Measurements from ENCODE around the gene ZNF219. TPM values are rescaled to one million over a fixed set of nuclear protein-coding genes. Genes with fewer than 3 reads are reported as not detected.
"Not testable (repeated sequence)": the region's sequence is repeated elsewhere in the genome, so short reads cannot be mapped to it uniquely, and the experiment has no call there.

Gene ZNF219
- total RNA-seq, 1 donor from 2014 or later = 49.4 TPM

DNA sequence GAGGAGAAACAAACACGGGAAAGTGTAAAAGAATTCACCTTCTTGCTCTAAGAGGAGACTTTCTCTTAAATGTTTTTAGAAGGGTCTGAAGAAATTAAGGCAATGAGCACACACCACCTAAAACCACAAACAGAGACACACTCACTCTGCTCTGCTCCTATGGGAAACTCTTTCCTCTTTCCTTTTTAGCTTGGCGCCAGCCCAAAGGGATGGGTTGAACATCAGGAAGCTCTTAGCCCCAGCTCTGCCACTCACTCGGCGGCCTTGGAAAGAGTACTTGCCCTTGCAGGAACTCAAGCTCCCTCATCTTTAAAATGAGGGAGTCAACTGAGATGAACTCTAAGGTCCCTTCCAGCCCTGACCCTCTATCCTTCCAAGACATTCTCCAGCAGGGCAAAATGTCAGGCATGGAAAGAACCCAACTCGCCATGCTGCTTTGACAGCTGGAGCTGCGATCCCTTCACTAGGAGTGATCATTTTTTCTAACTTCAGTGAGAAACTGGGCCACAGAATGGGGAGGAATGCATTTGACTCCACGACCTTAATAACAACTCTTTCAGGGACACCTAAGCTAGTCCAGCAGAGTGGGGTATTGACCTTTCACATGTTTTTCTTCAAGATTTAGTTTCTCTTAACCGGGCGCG is 41.8 kb downstream of the ZNF219 start:
- intact Hi-C loops (cut with DNase I) = no loop called here
- DNase-seq (ENCODE audit: missing footprints) (no peak), ATAC-seq (no peak)

DNA sequence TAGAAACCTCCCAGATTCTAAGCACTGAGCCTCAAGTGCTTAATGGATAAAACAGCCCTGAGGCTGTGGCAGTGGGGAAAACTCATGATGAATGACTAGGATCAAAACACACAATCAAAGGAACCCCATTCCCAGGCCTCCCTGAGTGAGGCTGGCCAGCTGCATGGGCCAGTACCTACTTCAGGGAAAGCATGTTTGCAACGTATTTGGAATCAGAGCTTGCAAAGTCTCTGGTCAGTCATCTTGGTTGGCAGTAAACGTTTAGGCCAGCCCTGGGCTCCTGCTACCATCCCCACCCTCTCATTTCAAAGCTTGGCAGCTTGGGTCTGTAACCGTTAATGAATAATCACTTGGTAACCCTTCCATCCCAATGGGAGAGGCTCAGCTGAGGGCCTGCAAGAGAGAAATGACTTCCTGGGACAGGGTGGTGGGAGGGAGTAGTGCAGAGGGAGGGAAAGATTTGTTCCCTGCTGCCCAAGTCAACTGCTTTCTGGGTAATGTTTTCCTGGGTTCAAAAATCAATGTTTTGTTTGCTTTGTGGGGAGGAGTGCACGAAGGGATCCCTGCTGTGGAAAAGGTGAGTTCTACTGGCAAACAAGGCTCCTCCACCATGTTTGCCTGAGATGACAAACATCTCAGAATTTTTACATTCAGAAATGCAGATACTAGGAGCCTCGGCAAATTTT is 42.9 kb downstream of the ZNF219 start:
- DNase-seq (ENCODE audit: missing footprints) (no peak), ATAC-seq (no peak)
- intact Hi-C loops (cut with DNase I) = no loop called here

DNA sequence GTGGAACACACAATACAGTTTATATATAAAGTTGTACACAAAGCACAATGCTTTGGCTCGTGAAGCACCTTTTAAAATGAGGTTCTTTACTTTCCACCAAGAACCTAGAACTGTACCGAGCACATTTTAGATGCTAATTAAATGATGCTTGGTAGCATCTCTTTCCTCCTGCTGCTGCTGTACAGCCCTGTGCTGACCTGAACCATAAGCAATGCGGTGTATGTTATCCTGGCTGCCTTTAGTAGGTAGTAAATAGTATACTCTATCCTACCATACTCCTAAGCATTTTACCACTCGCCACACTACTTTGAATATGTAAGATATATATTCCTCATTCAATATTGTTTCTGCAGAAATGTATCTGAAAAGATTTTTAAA is 43.7 kb downstream of the ZNF219 start:
- ATAC-seq = no peak
- intact Hi-C loops (cut with DNase I) = no loop called here
- DNase-seq (ENCODE audit: missing footprints) = no peak

DNA sequence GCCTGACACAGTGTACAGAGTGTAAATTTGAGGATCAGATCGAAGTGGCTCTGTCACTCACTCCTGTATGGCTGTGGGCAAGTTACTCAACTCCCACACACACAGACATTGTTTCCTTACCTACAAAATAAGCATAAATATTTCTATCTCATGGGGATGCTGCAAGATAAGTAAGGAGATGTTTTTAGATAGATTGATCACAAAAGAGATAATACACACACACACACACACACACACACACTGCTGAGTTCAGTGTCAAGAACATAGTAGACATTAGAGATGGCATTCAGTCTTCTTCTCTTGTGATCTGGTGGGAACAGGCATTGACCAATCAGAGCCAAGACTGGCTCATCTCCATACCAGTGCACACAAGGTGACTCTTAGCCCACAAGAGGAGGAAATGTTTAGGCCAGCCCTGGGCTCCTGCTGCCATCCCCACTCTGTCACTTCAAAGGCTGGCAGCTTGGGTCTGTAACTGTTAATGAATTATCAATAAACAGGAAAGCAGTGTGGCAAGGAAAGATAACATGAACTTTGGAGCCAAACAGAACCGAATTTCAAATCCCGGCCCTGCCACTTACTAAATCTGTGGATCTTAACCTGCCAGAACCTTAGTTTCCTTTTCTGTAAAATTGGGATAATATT is 44.2 kb downstream of the ZNF219 start:
- intact Hi-C loops (cut with DNase I) = no loop called here
- DNase-seq (ENCODE audit: missing footprints) = no peak
- no peak for ATAC-seq

DNA sequence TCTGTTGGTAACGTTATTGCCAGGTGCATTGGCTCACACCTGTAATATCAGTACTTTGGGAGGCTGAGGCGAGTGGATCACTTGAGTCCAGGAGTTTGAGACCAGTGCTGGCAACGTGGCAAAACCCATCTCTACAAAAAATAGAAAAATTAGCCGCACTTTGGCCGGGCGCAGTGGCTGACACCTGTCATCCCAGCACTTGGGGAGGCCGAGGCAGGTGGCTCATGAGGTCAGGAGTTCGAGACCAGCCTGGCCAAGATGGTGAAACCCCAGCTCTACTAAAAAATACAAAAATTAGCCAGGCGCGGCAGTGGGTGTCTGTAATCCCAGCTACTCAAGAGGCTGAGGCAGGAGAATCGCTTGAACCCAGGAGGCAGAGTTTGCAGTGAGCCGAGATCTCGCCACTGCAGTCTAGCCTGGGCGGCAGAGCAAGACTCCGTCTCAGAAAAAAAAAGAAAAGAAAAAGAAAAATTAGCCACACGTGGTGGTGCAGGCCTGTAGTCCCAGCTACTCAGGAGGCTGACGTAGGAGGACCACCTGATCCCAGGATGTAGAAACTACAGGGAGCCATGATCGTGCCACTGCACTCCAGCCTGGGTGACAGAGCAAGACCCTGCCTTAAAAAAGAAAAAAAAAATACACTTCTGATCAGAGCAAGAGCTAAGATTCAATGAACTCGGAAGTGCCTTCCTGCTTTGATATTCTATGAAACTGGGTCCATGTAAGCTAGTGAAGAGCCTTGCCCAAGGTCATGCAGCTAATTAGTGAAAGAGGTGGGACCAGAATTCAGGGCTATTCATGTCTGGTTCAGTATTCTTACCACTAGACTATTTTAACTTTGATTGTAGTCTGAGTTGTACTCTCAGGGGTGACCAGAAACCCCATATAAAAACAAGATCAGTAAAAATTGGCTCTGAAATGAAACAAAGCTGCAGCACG is 45.0 kb downstream of the ZNF219 start:
- no peak for ATAC-seq
- intact Hi-C loops (cut with DNase I) = no loop called here
- no peak for DNase-seq (ENCODE audit: missing footprints)

DNA sequence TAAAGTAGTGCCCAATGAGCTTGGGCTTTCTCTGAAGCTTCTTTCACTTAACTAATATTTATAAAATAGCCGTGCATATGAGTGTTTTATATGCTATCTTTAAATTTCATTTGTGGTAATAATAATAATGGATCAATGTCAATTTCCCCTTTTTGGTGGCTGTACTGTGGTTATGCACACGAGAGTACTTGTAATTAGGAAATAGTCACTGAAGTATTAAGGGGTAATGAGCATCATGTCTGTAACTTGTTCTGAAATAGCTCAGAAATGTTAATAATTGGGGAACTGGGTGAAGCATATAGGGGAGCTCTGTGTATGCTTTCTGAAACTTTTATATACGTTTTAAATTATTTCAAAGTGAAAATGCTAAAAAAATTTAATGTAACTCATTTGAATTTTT is 47.9 kb downstream of the ZNF219 start:
- DNase-seq (ENCODE audit: missing footprints) = no peak
- intact Hi-C loops (cut with DNase I) = no loop called here
- ATAC-seq = no peak

DNA sequence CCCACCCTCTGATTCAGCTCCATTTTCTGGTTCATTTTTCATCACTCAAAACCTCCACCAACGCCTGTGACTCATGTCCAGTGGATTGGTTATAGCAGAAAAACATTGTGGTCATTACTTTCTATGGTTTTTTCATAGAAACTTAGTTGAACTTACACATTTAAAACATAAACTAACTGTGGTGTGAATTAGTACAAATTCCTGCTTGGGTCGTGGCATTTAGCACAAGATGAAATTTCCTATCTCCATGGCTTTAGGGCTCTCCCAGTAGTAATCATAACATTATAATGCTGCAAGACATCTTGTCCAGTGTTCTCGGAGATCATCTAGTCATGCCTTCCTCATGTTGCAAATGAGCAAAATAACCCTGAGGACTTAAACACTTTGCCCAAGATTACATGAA is 49.2 kb downstream of the ZNF219 start:
- no peak for ATAC-seq
- intact Hi-C loops (cut with DNase I) = no loop called here
- DNase-seq (ENCODE audit: missing footprints) = no peak

DNA sequence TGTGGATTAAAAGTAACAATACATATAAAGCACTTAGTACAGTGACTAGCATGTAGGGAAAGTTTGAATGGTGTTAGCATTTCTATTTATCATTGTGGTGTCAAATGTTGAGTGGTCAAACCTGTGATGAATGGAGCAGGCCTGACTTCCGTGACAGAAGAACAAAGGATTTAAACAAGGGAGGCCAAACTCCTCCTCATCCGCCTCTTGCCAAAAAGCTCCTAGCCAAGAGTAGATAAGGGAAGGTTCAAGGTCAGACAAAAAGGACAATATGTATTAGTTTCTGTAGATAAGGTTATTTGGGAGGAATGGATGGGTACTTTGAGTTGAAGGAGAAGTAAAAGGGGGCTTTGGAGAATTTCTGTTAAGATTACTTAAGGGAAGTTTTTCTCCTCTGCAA is 49.8 kb downstream of the ZNF219 start:
- peak; percentile 50 for ATAC-seq
- no peak for DNase-seq (ENCODE audit: missing footprints)
- intact Hi-C loops (cut with DNase I) = no loop called here

DNA sequence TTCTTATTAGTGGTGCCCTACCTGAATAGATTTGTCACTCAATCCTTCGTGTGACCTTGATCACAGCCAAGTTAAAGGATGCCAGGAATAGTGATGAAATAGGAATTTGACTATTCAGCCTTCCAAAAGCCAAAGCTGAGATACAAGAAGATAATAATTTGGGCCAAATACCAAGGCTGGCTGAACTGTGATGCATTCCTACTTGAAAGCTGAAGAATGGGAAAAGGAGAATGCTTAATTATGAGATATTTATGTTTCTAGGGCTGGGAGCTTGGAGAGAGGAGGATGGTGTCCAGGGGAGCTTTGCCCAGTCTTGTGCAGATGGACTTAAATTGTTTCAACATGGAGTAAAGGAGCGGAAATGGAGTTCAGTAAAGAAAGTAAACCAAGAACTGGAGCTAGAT is 51.1 kb downstream of the ZNF219 start:
- intact Hi-C loops (cut with DNase I) = no loop called here
- DNase-seq (ENCODE audit: missing footprints) = no peak
- ATAC-seq = no peak

DNA sequence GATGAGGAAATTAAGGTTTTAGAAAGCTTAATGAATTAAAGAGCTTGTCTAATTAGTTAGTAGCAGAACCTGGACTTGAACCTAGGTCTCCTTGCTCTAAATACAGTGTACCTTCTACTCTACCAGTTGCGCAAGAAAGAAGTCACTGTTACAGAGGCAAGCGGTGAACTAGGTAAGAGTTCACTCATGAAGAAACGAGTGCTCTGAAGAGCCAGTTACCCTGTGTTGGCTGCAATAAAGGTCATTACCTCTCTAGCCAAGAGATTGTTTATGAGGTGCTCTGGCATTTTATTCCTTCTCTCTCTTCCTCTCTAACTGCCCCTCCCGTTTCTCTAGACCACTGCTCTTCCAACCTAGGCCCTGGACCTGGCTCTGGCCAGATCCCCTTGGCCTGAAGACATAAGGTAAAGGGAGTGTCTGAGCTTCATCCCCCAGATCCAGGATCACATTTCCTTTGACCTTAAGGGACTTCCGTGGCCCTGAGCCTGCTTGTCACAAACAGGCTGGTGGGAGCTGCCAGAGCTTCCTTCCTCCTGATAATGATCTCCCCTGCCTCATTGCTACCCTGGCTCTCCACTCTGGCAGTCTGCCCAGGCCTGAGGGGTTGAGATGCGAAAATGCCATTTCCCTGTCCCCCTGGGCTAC is 54.4 kb downstream of the ZNF219 start:
- ATAC-seq (peak; percentile 22), DNase-seq (ENCODE audit: missing footprints) (no peak)
- intact Hi-C loops (cut with DNase I) = loop anchor here (5.0 kb wide), 1 partner anchor 362 kb away; the partner anchor contains the start of gene RNASE4

DNA sequence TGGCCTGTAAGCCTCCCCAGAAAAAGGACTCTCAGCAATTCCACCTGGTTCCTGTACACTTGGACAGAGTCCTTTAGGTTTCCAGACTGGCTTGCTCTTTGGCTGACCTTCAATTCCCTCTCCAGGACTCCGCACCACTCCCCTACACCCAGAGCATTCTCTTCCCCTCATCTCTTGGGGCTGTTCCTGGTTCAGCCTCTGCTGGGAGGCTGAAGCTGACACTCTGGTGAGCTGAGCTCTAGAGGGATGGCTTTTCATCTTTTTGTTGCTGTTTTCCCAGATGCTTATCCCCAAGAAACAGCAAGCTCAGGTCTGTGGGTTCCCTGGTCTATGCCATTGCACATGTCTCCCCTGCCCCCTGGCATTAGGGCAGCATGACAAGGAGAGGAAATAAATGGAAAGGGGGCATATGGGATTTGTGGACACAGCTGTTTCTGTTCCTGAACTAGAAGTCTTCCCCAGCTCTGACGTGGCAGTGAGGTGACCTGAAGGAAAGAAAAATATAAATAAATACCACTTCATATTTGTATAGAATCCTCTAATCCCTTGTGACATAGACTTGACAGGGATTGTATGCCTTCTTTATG is 55.0 kb downstream of the ZNF219 start:
- ATAC-seq = no peak
- no peak for DNase-seq (ENCODE audit: missing footprints)
- intact Hi-C loops (cut with DNase I) = loop anchor here (5.0 kb wide), 1 partner anchor 361 kb away; the partner anchor contains the start of gene RNASE4

DNA sequence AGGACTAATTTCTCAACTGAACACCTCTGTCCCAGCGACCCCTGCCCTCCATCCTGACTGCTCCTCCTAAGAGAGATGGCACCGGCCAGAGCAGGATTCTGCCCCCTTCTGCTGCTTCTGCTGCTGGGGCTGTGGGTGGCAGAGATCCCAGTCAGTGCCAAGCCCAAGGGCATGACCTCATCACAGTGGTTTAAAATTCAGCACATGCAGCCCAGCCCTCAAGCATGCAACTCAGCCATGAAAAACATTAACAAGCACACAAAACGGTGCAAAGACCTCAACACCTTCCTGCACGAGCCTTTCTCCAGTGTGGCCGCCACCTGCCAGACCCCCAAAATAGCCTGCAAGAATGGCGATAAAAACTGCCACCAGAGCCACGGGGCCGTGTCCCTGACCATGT is 55.5 kb downstream of the ZNF219 start:
- intact Hi-C loops (cut with DNase I) = loop anchor here (5.0 kb wide), 1 partner anchor 361 kb away; the partner anchor contains the start of gene RNASE4
- no peak for DNase-seq (ENCODE audit: missing footprints)
- no peak for ATAC-seq

DNA sequence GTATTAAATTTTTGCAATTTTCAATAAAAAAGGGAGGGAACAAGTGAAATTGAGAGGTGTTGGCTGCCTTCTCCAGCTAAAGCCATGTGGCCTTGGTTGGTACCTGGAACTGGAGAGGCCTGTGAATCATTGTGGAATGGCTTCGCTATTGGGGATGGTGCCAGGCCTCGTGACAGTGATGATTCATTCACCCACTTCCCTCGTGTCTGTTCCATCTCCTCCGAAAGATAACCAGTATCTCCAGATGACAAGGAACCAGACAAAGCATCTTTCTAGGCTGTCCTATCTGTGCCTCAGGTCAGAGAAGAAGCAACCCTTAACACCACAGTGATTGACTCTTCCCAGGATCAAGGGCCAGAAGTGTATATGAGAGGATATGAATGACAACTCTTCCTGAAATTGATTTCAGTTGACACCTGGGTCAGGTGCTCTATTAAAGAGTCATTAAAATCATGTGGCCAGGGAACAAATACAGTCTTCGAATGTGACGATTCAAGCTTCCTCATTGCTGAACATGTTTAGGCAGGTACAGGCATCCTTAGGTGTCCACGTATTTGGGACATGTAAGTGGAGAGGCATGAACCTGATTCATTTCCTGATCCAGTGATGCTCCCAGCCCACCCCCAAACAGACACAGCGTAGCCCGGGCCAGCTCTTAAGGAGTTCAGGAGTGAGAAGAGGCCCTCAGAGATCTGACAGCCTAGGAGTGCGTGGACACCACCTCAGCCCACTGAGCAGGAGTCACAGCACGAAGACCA is 56.6 kb downstream of the ZNF219 start, which contains the start of gene RNASE7:
Gene RNASE7 (plus strand): TSS at position 687 of the 758 bp plus-strand sequence. CDS start 631 bp downstream, outside the sequence.
- DNase-seq (ENCODE audit: missing footprints) (no peak), ATAC-seq (no peak)
- intact Hi-C loops (cut with DNase I) = loop anchor here (2.0 to 5.0 kb wide), 2 partner anchors 61 to 360 kb away; partner anchors contain the start of gene RNASE4

DNA sequence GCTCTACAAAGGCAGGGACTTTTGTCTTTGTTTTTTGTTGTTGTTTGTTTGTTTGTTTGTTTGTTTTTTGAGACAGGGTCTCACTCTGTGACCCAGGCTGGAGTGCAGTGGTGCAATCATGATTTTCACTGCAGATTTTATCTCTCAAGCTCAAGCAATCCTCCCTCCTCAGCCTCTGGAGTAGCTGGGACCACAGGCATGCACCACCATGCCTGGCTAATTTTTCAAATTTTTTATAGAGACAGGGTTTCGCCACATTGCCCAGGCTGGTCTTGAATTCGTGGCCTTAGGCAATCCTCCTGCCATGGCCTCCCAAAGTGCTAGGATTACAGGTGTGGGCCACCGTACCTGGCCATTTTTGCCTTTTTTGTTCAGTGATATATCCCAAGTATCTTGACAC is 57.5 kb downstream of the ZNF219 start:
- not testable (repeated sequence) for DNase-seq (ENCODE audit: missing footprints); ATAC-seq
- intact Hi-C loops (cut with DNase I) = loop anchor here (1.0 to 5.0 kb wide), 4 partner anchors 27 to 359 kb away; partner anchors contain the start of gene RNASE4

DNA sequence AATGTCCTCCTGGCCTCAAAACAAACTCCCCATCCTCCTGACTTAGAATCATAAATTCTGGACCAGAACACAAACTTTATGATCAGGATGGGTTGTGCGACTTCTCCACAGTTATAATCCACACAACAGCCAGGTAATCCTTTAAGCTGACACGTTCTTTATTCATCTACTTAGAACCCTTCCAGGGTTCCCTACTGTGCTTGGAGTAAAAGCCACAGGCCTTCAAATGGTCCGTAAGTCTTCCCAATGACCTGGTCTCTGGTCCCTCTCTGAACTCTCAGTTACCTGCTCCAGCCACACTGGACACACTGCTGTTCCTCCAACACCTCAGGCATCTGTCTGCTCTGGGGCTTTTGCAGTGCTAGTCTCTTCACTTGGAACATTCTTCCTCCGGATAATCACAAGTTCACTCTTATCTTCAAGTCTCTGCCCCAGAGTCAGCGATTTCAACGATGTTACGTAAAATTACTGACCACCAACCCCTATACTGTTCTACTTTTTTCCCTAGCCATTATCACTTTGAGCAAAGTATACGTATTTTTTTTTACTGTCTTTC is 58.0 kb downstream of the ZNF219 start:
- intact Hi-C loops (cut with DNase I) = loop anchor here (1.0 to 5.0 kb wide), 4 partner anchors 26 to 358 kb away; partner anchors contain the start of gene RNASE4
- no peak for DNase-seq (ENCODE audit: missing footprints)
- no peak for ATAC-seq

All from Right ventricle myocardium inferior (tissue), 1 donor.